ENCODE measurements around the gene PPTC7. TPM values are rescaled to one million over a fixed set of nuclear protein-coding genes. Genes with fewer than 3 reads are reported as not detected.
"Not testable (repeated sequence)": the region's sequence is repeated elsewhere in the genome, so short reads cannot be mapped to it uniquely, and the experiment has no call there.

The PPTC7 gene
- total and polyA plus RNA-seq, 2 of the 4 experiments (the other 2 are of a cell fraction): 4.1 to 6.8 TPM

DNA sequence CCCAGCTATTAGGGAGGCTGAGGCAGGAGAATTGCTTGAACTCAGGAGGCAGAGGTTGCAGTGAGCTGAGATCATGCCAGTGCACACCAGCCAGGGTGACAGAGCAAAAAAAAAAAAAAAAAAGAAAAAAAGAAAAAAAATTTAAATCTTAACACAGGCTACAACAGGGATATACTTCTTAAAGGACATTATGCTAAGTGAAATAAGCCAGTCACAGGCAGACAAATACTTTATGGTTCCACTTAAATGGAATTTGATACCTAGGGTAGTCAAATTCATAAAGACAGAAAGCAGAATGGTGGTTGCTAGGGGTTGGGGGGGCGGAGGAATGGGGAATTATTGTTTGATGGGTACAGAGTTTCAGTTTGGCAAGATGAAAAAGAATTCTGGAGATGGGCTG, 14.8 kb upstream of the PPTC7 start:
- no TSS peak for BruUV-seq (replicated peaks)
- dilution Hi-C loops (cut with HindIII; ENCODE audit: low sequenced_read_pairs, unreplicated experiment) (no loop called here), intact Hi-C loops (cut with micrococcal nuclease) (no loop called here), in situ Hi-C loops (cut with MboI; ENCODE audit: low sequenced_read_pairs) (loop anchor here (5.0 kb wide), 1 partner anchor 86 kb away; no protein-coding TSS in a partner anchor)
- CTCF ChIA-PET: interaction anchor here (1.2 kb wide), 1 partner anchor 89 kb away, joined by 3 read pairs; no protein-coding TSS in a partner anchor
- Histone ChIP-seq H2AK5ac (ENCODE audit: low read depth, low read length) (no peak overlapping the region), H3K14ac (replicated peaks; ENCODE audit: low read depth, low read length) (no peak overlapping the region), H2BK120ac (ENCODE audit: low read depth, low read length) (no peak overlapping the region), H2BK15ac (ENCODE audit: low read depth, low read length) (no peak overlapping the region), H3K9me3 (ENCODE audit: control insufficient read depth, insufficient read depth, low read length) (no peaks in the 10 kb centered on the region), H4K5ac (ENCODE audit: low read depth, low read length) (no peak overlapping the region), H3K27ac (ENCODE audit: insufficient read depth, low read length) (no peak overlapping the region), H3K9ac (ENCODE audit: low read depth, low read length) (no peak overlapping the region), H3K36me3 (ENCODE audit: control insufficient read depth, insufficient read depth, low read length) (no peaks in the 10 kb centered on the region), H4K91ac (ENCODE audit: insufficient read depth, low read depth, low read length) (no peak overlapping the region), H4K20me1 (ENCODE audit: insufficient read depth, low read length) (no peaks in the 10 kb centered on the region), H3K4me1 (ENCODE audit: control insufficient read depth, insufficient read depth, low read length) (no peaks in the 10 kb centered on the region), H3K4ac (ENCODE audit: low read depth, low read length) (no peak overlapping the region), H4K8ac (ENCODE audit: low read depth in 2 of 2, low read length in 2 of 2) (no peak overlapping the region), H3K18ac (ENCODE audit: low read depth, low read length) (no peak overlapping the region), H2BK5ac (ENCODE audit: low read depth, low read length, poor library complexity, severe bottlenecking) (no peak overlapping the region), H3K9me1 (ENCODE audit: insufficient read depth, low read length) (no peaks in the 10 kb centered on the region), H3K27me3 (ENCODE audit: control insufficient read depth, insufficient read depth, low read length) (no peaks in the 10 kb centered on the region), H2AK9ac (replicated peaks; ENCODE audit: low read depth, low read length, poor library complexity) (no peak overlapping the region), H3K56ac (ENCODE audit: extremely low read depth, insufficient read depth, low read length) (no peak overlapping the region), H3K79me1 (ENCODE audit: low read depth in 1 of 2, low read length in 2 of 2) (no peaks in the 10 kb centered on the region), H3K4me3 (ENCODE audit: insufficient read depth, low read depth, low read length) (no peak overlapping the region), H3K4me2 (ENCODE audit: low read depth, low read length) (no peak overlapping the region), H2BK20ac (ENCODE audit: low read depth, low read length) (no peak overlapping the region), H3K23ac (ENCODE audit: low read depth, low read length) (no peak overlapping the region), H2AFZ (replicated peaks; ENCODE audit: low read length, poor library complexity) (no peak overlapping the region)
- ATAC-seq (ENCODE audit: low read depth) (no peak), DNase-seq (no peak)
- POLR2A ChIA-PET (ENCODE audit: unreplicated experiment): no interaction called here
- WGBS, 2 experiments (ENCODE audit: extremely low coverage in 2 of 2, insufficient read length in 1 of 2): no CpG with 5 or more reads among the region's 1 CpG
- TF ChIP-seq MAFK (IDR thresholded peaks at IDR 0.05; ENCODE audit: low read depth, low read length) (no peak), MXI1 (IDR thresholded peaks at IDR 0.05; ENCODE audit: borderline replicate concordance, low read depth, low read length) (no peak), NFE2L2 (IDR thresholded peaks at IDR 0.05; ENCODE audit: low read depth, low read length) (no peak)

DNA sequence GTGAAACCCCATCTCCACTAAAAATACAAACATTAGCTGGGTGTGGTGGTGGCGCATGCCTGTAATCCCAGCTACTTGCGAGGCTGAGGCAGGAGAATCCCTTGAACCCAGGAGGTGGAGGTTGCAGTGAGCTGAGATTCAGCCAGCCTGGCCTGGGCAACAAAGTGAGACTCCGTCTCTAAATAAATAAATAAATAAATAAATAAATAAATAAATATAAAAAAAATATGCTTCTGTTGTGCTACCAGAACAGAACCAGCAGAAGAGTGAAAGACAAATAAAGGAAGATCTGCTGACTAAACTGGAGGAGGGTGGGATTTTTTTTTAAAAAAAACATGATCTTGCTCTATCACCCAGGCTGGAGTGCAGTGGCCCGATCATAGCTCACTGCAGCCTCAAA, 9.8 kb upstream of the PPTC7 start:
- CTCF ChIA-PET: interaction anchor here (0.7 kb wide), 1 partner anchor 120 kb away, joined by 3 read pairs; no protein-coding TSS in a partner anchor
- dilution Hi-C loops (cut with HindIII; ENCODE audit: low sequenced_read_pairs, unreplicated experiment); H2AK9ac ChIP-seq (replicated peaks; ENCODE audit: low read depth, low read length, poor library complexity); intact Hi-C loops (cut with micrococcal nuclease); H3K27me3 ChIP-seq (ENCODE audit: control insufficient read depth, insufficient read depth, low read length); DNase-seq; H2BK5ac ChIP-seq (ENCODE audit: low read depth, low read length, poor library complexity, severe bottlenecking); H2BK20ac ChIP-seq (ENCODE audit: low read depth, low read length); H4K8ac ChIP-seq (ENCODE audit: low read depth in 2 of 2, low read length in 2 of 2); H2AK5ac ChIP-seq (ENCODE audit: low read depth, low read length); H3K9me1 ChIP-seq (ENCODE audit: insufficient read depth, low read length); H2BK120ac ChIP-seq (ENCODE audit: low read depth, low read length); in situ Hi-C loops (cut with MboI; ENCODE audit: low sequenced_read_pairs); H3K27ac ChIP-seq (ENCODE audit: insufficient read depth, low read length); H3K4me2 ChIP-seq (ENCODE audit: low read depth, low read length); H3K56ac ChIP-seq (ENCODE audit: extremely low read depth, insufficient read depth, low read length); H3K4me1 ChIP-seq (ENCODE audit: control insufficient read depth, insufficient read depth, low read length); H3K14ac ChIP-seq (replicated peaks; ENCODE audit: low read depth, low read length); POLR2A ChIA-PET (ENCODE audit: unreplicated experiment); H4K20me1 ChIP-seq (ENCODE audit: insufficient read depth, low read length); H3K23ac ChIP-seq (ENCODE audit: low read depth, low read length); H3K4me3 ChIP-seq (ENCODE audit: insufficient read depth, low read depth, low read length); H4K91ac ChIP-seq (ENCODE audit: insufficient read depth, low read depth, low read length); H3K9me3 ChIP-seq (ENCODE audit: control insufficient read depth, insufficient read depth, low read length); BruUV-seq (replicated peaks); H3K18ac ChIP-seq (ENCODE audit: low read depth, low read length); H2BK15ac ChIP-seq (ENCODE audit: low read depth, low read length); H4K5ac ChIP-seq (ENCODE audit: low read depth, low read length); H3K4ac ChIP-seq (ENCODE audit: low read depth, low read length); H2AFZ ChIP-seq (replicated peaks; ENCODE audit: low read length, poor library complexity); H3K79me1 ChIP-seq (ENCODE audit: low read depth in 1 of 2, low read length in 2 of 2); H3K36me3 ChIP-seq (ENCODE audit: control insufficient read depth, insufficient read depth, low read length); ATAC-seq (ENCODE audit: low read depth); H3K9ac ChIP-seq (ENCODE audit: low read depth, low read length): not testable (repeated sequence)
- no CpG with 5 or more reads among the region's 4 CpGs for WGBS, 2 experiments (ENCODE audit: extremely low coverage in 2 of 2, insufficient read length in 1 of 2)
